A549 (cell line): Measurements from ENCODE around the gene ZNF587. TPM values are rescaled to one million over a fixed set of nuclear protein-coding genes. Genes with fewer than 3 reads are reported as not detected.
"Not testable (repeated sequence)": the region's sequence is repeated elsewhere in the genome, so short reads cannot be mapped to it uniquely, and the experiment has no call there.

ENCODE experiments used
- ATAC-seq, 2 experiments: fragments of 200-7000 bp in 1 of 2; fragments of >200 bp in 1 of 2; cut with Nextera tagmentation in 1 of 2; cut with Tn5 transposase in 1 of 2; 3 replicates each; pipeline versions ENCODE4 v1.8.0 to v1.9.1; 2018 to 2020; ENCODE audit warnings: mild to moderate bottlenecking in 1 of 2, moderate library complexity in 1 of 2
- CTCF ChIA-PET: fragments of 300-600 bp; sonication (Branson Sonifier 250); formaldehyde crosslinking; extraction: SDS; loops from one replicate; lab custom pipeline; 2021; ENCODE audit warnings: antibody characterized with exemption, inconsistent platforms; lab: Yijun Ruan, JAX
- POLR2A ChIA-PET: fragments of 350-600 bp; formaldehyde crosslinking; extraction: SDS; loops from one replicate; lab custom pipeline; 2021; ENCODE audit warnings: antibody characterized with exemption, inconsistent platforms; lab: Yijun Ruan, JAX
- DNase-seq, 2 experiments: peaks; one replicate each; pipeline versions ENCODE4 v3.0.0 to v3.0.0-alpha.2; 2011 to 2016; ENCODE audit warnings: low read depth in 1 of 2, low spot score in 1 of 2
- FAIRE-seq: peaks from 2 replicates; lab custom pipeline; 2011; peaks lifted over from hg19 to GRCh38; lab: Jason Lieb, UNC
- H3K27ac ChIP-seq, 2 experiments: fragments of >200 bp; sonication (Bioruptor Twin); formaldehyde crosslinking; 3 replicates each; pipeline ENCODE4 v1.5.1; 2016 to 2017
- H3K4me1 ChIP-seq: fragments of >200 bp; sonication (Bioruptor Twin); formaldehyde crosslinking; 3 replicates; pipeline ENCODE4 v1.6.1; 2016
- H3K4me2 ChIP-seq: fragments of >200 bp; sonication (Bioruptor Twin); formaldehyde crosslinking; 3 replicates; pipeline ENCODE4 v1.6.1; 2016
- H3K4me3 ChIP-seq: fragments of >200 bp; sonication (Bioruptor Twin); formaldehyde crosslinking; 3 replicates; pipeline ENCODE4 v1.5.1; 2016
- H3K9me3 ChIP-seq: fragments of >200 bp; sonication (Bioruptor Twin); formaldehyde crosslinking; 3 replicates; pipeline ENCODE4 v1.6.1; 2016
- CHD2 ChIP-seq: fragments of 150-350 bp; IDR thresholded peaks from 2 replicates; pipeline ENCODE4 v1.6.1; 2014; ENCODE audit warnings: low read length; ENCODE audit not compliant: partially characterized antibody
- CHD4 ChIP-seq: fragments of 200-600 bp; sonication (generic); IDR thresholded peaks from 2 replicates; pipeline ENCODE4 v1.6.1; 2016; ENCODE audit warnings: antibody characterized with exemption, mild to moderate bottlenecking, borderline replicate concordance
- EHF ChIP-seq: fragments of 250-450 bp; sonication (Bioruptor Pico); IDR thresholded peaks from 2 replicates; pipeline ENCODE4 v1.5.0; 2020; ENCODE audit warnings: mild to moderate bottlenecking
- ESRRA ChIP-seq: fragments of 150-350 bp; IDR thresholded peaks from 2 replicates; pipeline ENCODE4 v1.6.1; 2014; ENCODE audit warnings: mild to moderate bottlenecking, low read length, borderline replicate concordance
- GATA3 ChIP-seq: IDR thresholded peaks from 2 replicates; pipeline ENCODE4 v1.6.1; 2012; ENCODE audit warnings: borderline replicate concordance
- HES2 ChIP-seq: fragments of >200 bp; sonication (Bioruptor Twin); formaldehyde crosslinking; IDR thresholded peaks from 2 replicates; pipeline ENCODE4 v1.6.1; 2016
- HMGXB4 ChIP-seq: fragments of 250-450 bp; sonication (Bioruptor Pico); IDR thresholded peaks from 2 replicates; pipeline ENCODE4 v1.5.0; 2021; ENCODE audit warnings: mild to moderate bottlenecking, moderate library complexity, borderline replicate concordance
- HOXA7 ChIP-seq: fragments of 250-450 bp; sonication (Bioruptor Pico); IDR thresholded peaks from 2 replicates; pipeline ENCODE4 v1.5.0; 2020; ENCODE audit warnings: mild to moderate bottlenecking, moderate library complexity
- HOXB13 ChIP-seq: fragments of 250-450 bp; sonication (Bioruptor Pico); IDR thresholded peaks from 2 replicates; pipeline ENCODE4 v1.5.0; 2020; ENCODE audit warnings: low read depth, mild to moderate bottlenecking, moderate library complexity
- JUN ChIP-seq, 2 experiments: fragments of >200 bp; sonication (Bioruptor Twin); formaldehyde crosslinking; IDR thresholded peaks; 2 replicates in 1 of 2; 3 replicates in 1 of 2; pipeline ENCODE4 v1.6.1; 2016 to 2017
- KDM1A ChIP-seq: fragments of 200-600 bp; sonication (generic); IDR thresholded peaks from 2 replicates; pipeline ENCODE4 v1.6.1; 2016; ENCODE audit warnings: low read depth, mild to moderate bottlenecking
- KDM5A ChIP-seq: fragments of 200-600 bp; sonication (generic); IDR thresholded peaks from 2 replicates; pipeline ENCODE4 v1.6.1; 2016; ENCODE audit warnings: antibody characterized with exemption, mild to moderate bottlenecking
- MAX ChIP-seq: IDR thresholded peaks from 2 replicates; pipeline ENCODE4 v1.6.1; 2012
- MYC ChIP-seq: IDR thresholded peaks from 2 replicates; pipeline ENCODE4 v1.6.1; 2012; ENCODE audit warnings: mild to moderate bottlenecking, inconsistent platforms, low read length, improper control_type of control experiment, borderline replicate concordance
- NFE2L2 ChIP-seq: fragments of 150-350 bp; conservative IDR thresholded peaks from 2 replicates; pipeline ENCODE4 v1.6.1; 2014; ENCODE audit warnings: low read length
- POLR2AphosphoS2 ChIP-seq: conservative IDR thresholded peaks from 2 replicates; pipeline ENCODE4 v1.6.1; 2012; ENCODE audit warnings: low read length, improper control_type of control experiment, inconsistent platforms
- RFX5 ChIP-seq: fragments of 450-650 bp; IDR thresholded peaks from 2 replicates; pipeline ENCODE4 v1.7.1; 2014; ENCODE audit warnings: antibody characterized with exemption, mild to moderate bottlenecking, moderate library complexity
- RNF2 ChIP-seq: fragments of 200-600 bp; sonication (generic); IDR thresholded peaks from 2 replicates; pipeline ENCODE4 v1.6.1; 2016; ENCODE audit warnings: low read depth, mild to moderate bottlenecking, antibody characterized with exemption, moderate library complexity, borderline replicate concordance
- ZC3H11A ChIP-seq: fragments of 450-650 bp; IDR thresholded peaks from 2 replicates; pipeline ENCODE4 v1.6.1; 2014; ENCODE audit warnings: antibody characterized with exemption, mild to moderate bottlenecking
- WGBS: methylation state at CpG from one replicate; pipeline ENCODE4 v1.1.6; 2017; ENCODE audit errors: missing lambda C conversion rate; 5-methylcytosine and 5-hydroxymethylcytosine counted together
- polyA plus RNA-seq, 4 experiments: library from polyadenylated mRNA; depleted of rRNA in 3 of 4; stranded (reverse); fragments of >200 nt; fragmentation: RNase III in 1 of 4; extraction: RNeasy Plus Mini Kit Qiagen cat#74134 plus additional on column Dnase treatment in 1 of 4; gene quantifications; 2 replicates in 3 of 4; 3 replicates in 1 of 4; pipeline ENCODE4 v1.2.3, GENCODE V29; 2011 to 2017

The ZNF587 gene
- polyA plus RNA-seq, 2 of the 4 experiments (the other 2 are of a cell fraction), result 10.7 to 12.1 TPM

- ATAC-seq, result no peak
Observed at GRCh38 chr19:57803594-57804325, 45.9 kb upstream of the ZNF587 start.

GRCh38 chr19:57807541-57807940 is 42.1 kb upstream of the ZNF587 start:
- no peaks in the 10 kb centered on the region for H3K4me1 ChIP-seq
- POLR2A ChIA-PET, result interaction anchor here (1.1 kb wide), 1 partner anchor 12 kb away, joined by 3 read pairs; no protein-coding TSS in a partner anchor
- WGBS, result 93% methylated on average over 2 of the region's 2 CpGs
- no peak overlapping the region for H3K27ac ChIP-seq
- DNase-seq (no peak), ATAC-seq (no peak), FAIRE-seq (no peak)
- no peak overlapping the region for H3K4me2 ChIP-seq
- H3K4me3 ChIP-seq, result no peak overlapping the region
- H3K9me3 ChIP-seq, result peaks cover 72% of the 10 kb centered on the region
- no peak for TF ChIP-seq ESRRA
- TF ChIP-seq POLR2AphosphoS2, result no peak
- TF ChIP-seq JUN (IDR thresholded peaks at IDR 0.05), result no peak
- no peak for TF ChIP-seq GATA3
- no peak for TF ChIP-seq CHD2
- no peak for TF ChIP-seq HOXB13 (CRISPR knock-in tag)
- no peak for TF ChIP-seq ZC3H11A
- no peak for TF ChIP-seq MYC
- TF ChIP-seq RFX5, result no peak
- TF ChIP-seq CHD4, result no peak
- TF ChIP-seq EHF (CRISPR knock-in tag), result no peak
- CTCF ChIA-PET, result no interaction called here

More at GRCh38 chr19:57803594-57804325, 45.9 kb upstream of the ZNF587 start:
- CTCF ChIA-PET, result no interaction called here
- H3K4me3 ChIP-seq, result no peak overlapping the region
- no peak for DNase-seq
- TF ChIP-seq HOXA7 (CRISPR knock-in tag), result no peak
- no peak for TF ChIP-seq HES2
- no peak for TF ChIP-seq NFE2L2
- TF ChIP-seq KDM1A, result no peak
- no peak for TF ChIP-seq CHD4
- TF ChIP-seq KDM5A, result no peak
- TF ChIP-seq MAX, result no peak
- no peak for TF ChIP-seq RNF2
- TF ChIP-seq MYC, result no peak
- TF ChIP-seq HMGXB4, result no peak
- TF ChIP-seq, all 56 proteins: peak for 0
- 87% methylated on average over 18 of the region's 19 CpGs for WGBS
- H3K4me1 ChIP-seq, result no peaks in the 10 kb centered on the region
- POLR2A ChIA-PET, result no interaction called here
- no peak overlapping the region for H3K4me2 ChIP-seq
- no peak for FAIRE-seq
- no peak overlapping the region for H3K27ac ChIP-seq
- peaks cover 83% of the 10 kb centered on the region for H3K9me3 ChIP-seq

GRCh38 chr19:57810410-57811295 is 39.0 kb upstream of the ZNF587 start:
- DNase-seq, H3K4me1 ChIP-seq, H3K4me3 ChIP-seq, POLR2A ChIA-PET, H3K27ac ChIP-seq, FAIRE-seq, H3K4me2 ChIP-seq, ATAC-seq, CTCF ChIA-PET: not testable (repeated sequence)
- WGBS, result 97% methylated on average over 17 of the region's 17 CpGs
- peaks cover 48% of the 10 kb centered on the region for H3K9me3 ChIP-seq
